HG03469 (cell line): Measurements from ENCODE around the gene SRSF3.
"Not testable (repeated sequence)": the region's sequence is repeated elsewhere in the genome, so short reads cannot be mapped to it uniquely, and the experiment has no call there.

Experiments used
- ATAC-seq: cut with Tn5 transposase; IDR thresholded peaks from one replicate; pipeline ENCODE4 v1.9.1; 2021; ENCODE audit warnings: mild to moderate bottlenecking, moderate library complexity, moderate number of reproducible peaks; ENCODE audit not compliant: unreplicated experiment

SRSF3 gene

GRCh38 chr6:36642913-36643817 is 49.0 kb downstream of the SRSF3 start:
- ATAC-seq = no peak

DNA sequence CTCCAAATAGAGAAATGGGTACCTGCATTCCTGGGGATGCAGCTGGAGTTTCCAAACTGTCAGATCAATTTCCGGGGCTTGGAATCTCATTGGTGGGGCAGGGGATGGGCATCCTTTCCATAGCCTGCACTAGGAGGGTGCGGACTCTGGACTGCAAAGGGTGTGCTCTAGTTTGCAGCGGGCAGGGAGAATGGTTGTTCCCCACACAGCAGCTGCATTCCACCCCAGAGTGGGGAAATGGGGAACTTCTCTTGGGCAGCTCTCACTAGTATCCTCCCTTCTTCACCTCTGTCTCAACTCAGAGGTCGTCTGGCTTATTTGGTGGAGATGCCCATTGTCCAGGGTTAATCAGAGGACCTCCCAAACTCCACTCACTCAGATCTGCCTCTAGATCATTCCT is 49.8 kb downstream of the SRSF3 start:
- ATAC-seq = no peak

DNA sequence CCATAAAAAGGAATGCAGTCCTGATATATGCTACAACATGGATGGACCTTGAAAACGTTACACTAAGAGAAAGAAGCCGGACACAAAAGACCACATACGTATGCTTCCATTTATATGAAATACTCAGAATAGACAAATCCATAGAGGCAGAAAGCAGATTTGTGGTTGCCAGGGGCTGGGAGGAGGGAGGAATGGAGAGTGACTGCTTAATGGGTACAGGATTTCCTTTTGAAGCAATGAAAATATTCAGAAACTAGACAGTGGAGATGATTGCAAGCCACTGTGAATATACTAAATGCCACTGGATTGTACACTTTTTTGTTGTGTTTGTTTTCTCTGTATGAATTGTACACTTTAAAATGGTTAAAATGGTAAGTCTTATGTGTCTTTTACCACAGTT is 54.9 kb downstream of the SRSF3 start:
- no peak for ATAC-seq

GRCh38 chr6:36649701-36650484 is 55.7 kb downstream of the SRSF3 start:
- no peak for ATAC-seq

- no peak for ATAC-seq
Measured at GRCh38 chr6:36650848-36651478, 56.8 kb downstream of the SRSF3 start.

- ATAC-seq = no peak
Measured at GRCh38 chr6:36651659-36652379, 57.7 kb downstream of the SRSF3 start.

GRCh38 chr6:36654469-36654868 is 60.3 kb downstream of the SRSF3 start:
- ATAC-seq = not testable (repeated sequence)
